ENCODE results near the gene ITLN1.

DNA sequence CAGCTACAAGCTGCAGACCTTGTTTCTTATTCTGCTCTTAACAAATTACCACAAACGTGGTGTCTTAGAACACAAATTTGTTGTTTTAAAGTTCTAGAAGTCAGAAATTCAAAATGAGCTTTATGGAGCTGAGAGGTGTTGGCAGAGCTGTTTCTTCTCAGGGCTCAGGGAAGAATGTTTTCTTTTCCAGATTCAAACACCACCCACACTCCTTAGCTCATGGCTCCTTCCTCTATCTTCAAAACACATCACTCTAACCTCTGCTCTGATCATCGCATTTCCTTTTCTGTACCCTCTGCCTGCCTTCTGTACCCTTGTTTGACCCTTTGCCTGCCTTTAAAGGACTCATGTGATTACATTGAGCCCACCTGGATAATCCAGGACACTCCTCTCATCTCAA is 26.9 kb upstream of the ITLN1 start:
- TF ChIP-seq, protein P1, sequence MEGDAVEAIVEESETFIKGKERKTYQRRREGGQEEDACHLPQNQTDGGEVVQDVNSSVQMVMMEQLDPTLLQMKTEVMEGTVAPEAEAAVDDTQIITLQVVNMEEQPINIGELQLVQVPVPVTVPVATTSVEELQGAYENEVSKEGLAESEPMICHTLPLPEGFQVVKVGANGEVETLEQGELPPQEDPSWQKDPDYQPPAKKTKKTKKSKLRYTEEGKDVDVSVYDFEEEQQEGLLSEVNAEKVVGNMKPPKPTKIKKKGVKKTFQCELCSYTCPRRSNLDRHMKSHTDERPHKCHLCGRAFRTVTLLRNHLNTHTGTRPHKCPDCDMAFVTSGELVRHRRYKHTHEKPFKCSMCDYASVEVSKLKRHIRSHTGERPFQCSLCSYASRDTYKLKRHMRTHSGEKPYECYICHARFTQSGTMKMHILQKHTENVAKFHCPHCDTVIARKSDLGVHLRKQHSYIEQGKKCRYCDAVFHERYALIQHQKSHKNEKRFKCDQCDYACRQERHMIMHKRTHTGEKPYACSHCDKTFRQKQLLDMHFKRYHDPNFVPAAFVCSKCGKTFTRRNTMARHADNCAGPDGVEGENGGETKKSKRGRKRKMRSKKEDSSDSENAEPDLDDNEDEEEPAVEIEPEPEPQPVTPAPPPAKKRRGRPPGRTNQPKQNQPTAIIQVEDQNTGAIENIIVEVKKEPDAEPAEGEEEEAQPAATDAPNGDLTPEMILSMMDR (IDR thresholded peaks at IDR 0.05 in 8 of 11, conservative IDR thresholded peaks at IDR 0.05 in 3 of 11) = no peak
- no peak for TF ChIP-seq POLR2AphosphoS5 (IDR thresholded peaks at IDR 0.05)
- TF ChIP-seq POLR2A (IDR thresholded peaks at IDR 0.05) = no peak
